ENCODE results near the gene HACD2. TPM values are rescaled to one million over a fixed set of nuclear protein-coding genes. Genes with fewer than 3 reads are reported as not detected.

The HACD2 gene
- total and polyA plus RNA-seq, 2 donors (not counting 3 experiments of a cell fraction or from before 2014, with no cell fraction given): 17.0 to 20.9 TPM

DNA sequence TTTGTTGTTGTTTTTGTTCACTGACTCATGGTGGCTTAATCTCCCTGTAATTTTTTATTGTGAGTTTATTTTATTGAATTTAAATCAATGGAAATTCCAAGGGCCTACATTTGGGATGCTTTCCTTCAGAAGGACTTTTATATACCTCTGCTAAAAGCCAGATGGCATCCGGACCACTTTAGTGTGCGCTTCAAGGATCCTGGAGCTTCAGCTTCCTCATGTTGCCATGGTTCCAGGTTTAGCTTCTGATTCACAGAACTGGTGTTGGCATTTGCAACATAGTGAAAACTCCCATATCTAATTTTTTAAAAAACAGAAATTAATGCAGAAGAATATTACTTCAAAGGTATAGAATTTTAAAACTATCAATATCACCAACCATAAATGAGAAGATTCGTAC, 8.5 kb upstream of the HACD2 start:
- intact Hi-C loops (cut with micrococcal nuclease) (no loop called here), dilution Hi-C loops (cut with MboI; ENCODE audit: extremely low pct_ligation_motif_present, low sequenced_read_pairs) (no loop called here)
- Histone ChIP-seq H3K27me3 (ENCODE audit: control insufficient read depth in 2 of 2, insufficient read depth in 2 of 2, low read length in 2 of 2) (no peaks in the 10 kb centered on the region), H3K79me2 (ENCODE audit: control insufficient read depth, insufficient read depth, low read length) (no peaks in the 10 kb centered on the region), H2AFZ (ENCODE audit: low read depth, low read length) (no peak overlapping the region), H3K4me3 (replicated peaks in 1 of 3; ENCODE audit: insufficient read depth in 1 of 3, low read depth in 1 of 3, low read length in 3 of 3) (no peak overlapping the region), H3K9me1 (replicated peaks; ENCODE audit: control insufficient read depth, extremely low read depth, insufficient read depth, low read length) (no peaks in the 10 kb centered on the region), H3K9me3 (replicated peaks; ENCODE audit: control insufficient read depth, insufficient read depth, low read length) (peaks cover 4% of the 10 kb centered on the region), H4K20me1 (replicated peaks; ENCODE audit: control insufficient read depth, extremely low read depth, insufficient read depth, low read length) (no peaks in the 10 kb centered on the region), H3K9ac (replicated peaks; ENCODE audit: extremely low read depth, insufficient read depth, low read length) (no peak overlapping the region), H3K36me3 (ENCODE audit: control insufficient read depth in 2 of 2, extremely low read depth in 1 of 2, insufficient read depth in 2 of 2, low read length in 2 of 2) (no peaks in the 10 kb centered on the region), H3K27ac (ENCODE audit: insufficient read depth, low read depth, low read length) (no peak overlapping the region), H3K4me2 (ENCODE audit: insufficient read depth, low read length) (no peak overlapping the region), H3K4me1 (ENCODE audit: control insufficient read depth, extremely low read depth, insufficient read depth, low read length) (peaks cover 16% of the 10 kb centered on the region)
- BruUV-seq (replicated peaks): no TSS peak
- POLR2A ChIA-PET: no interaction called here
- FAIRE-seq: no peak
- TF ChIP-seq EZH2 (IDR thresholded peaks at IDR 0.05; ENCODE audit: borderline replicate concordance, low read depth, low read length, severe bottlenecking): no peak
- no peak for TF ChIP-seq MYC (IDR thresholded peaks at IDR 0.05; ENCODE audit: low read depth, low read length)
- TF ChIP-seq JUN (IDR thresholded peaks at IDR 0.05; ENCODE audit: borderline replicate concordance, insufficient read depth, insufficient read length, low read depth): no peak
- no peak for TF ChIP-seq POLR2A (IDR thresholded peaks at IDR 0.05; ENCODE audit: low read depth, low read length)
- TF ChIP-seq GATA2 (IDR thresholded peaks at IDR 0.05; ENCODE audit: insufficient read depth, insufficient read length, low read depth, low read length): no peak
- TF ChIP-seq FOS (IDR thresholded peaks at IDR 0.05; ENCODE audit: borderline replicate concordance, insufficient read depth, low read length): no peak
- TF ChIP-seq, protein P1, sequence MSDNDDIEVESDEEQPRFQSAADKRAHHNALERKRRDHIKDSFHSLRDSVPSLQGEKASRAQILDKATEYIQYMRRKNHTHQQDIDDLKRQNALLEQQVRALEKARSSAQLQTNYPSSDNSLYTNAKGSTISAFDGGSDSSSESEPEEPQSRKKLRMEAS (IDR thresholded peaks at IDR 0.05; ENCODE audit: insufficient read depth, insufficient read length): no peak
- CTCF ChIA-PET: no interaction called here
- no peak for DNase-seq (ENCODE audit: low read depth, low spot score)

DNA sequence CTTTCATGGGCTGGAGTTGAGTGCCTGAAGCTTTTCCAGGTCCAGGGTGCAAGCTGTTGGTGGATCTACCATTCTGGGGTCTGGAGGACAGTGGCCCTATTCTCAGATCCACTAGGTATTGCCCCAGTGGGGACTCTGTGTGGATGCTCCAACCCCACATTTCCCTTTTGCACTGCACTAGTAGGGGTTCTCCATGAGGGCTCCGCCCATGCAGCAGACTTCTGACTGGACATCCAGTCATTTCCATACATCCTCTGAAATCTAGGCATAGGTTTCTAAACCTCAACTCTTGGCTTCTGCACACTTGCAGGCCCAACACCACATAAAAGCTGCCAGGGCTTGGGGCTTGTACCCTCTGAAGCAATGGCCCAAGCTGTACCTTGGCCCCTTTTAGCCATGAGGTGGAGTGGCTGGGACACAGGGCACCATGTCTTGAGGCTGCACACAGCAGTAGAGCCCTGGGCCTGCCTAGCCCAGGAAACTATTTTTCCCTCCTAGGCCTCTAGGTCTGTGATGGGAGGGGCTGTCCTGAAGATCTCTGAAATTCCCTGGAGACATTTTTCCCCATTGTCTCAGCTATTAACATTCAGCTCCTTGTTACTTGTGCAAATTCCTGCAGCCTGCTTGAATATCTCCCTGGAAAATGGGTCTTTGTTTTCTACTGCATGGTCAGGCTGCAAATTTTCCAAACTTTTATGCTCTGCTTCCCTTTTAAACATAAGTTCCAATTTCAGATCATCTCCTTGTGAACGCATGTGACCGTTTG, 6.0 kb upstream of the HACD2 start:
- ChIA-PET POLR2A (no interaction called here), CTCF (no interaction called here)
- Histone ChIP-seq H3K9me1 (replicated peaks; ENCODE audit: control insufficient read depth, extremely low read depth, insufficient read depth, low read length) (no peaks in the 10 kb centered on the region), H3K79me2 (ENCODE audit: control insufficient read depth, insufficient read depth, low read length) (peaks cover 6% of the 10 kb centered on the region), H3K27me3 (ENCODE audit: control insufficient read depth in 2 of 2, insufficient read depth in 2 of 2, low read length in 2 of 2) (no peaks in the 10 kb centered on the region), H3K4me2 (ENCODE audit: insufficient read depth, low read length) (no peak overlapping the region), H3K9me3 (replicated peaks; ENCODE audit: control insufficient read depth, insufficient read depth, low read length) (peaks cover 4% of the 10 kb centered on the region), H3K4me1 (ENCODE audit: control insufficient read depth, extremely low read depth, insufficient read depth, low read length) (peaks cover 20% of the 10 kb centered on the region), H3K9ac (replicated peaks; ENCODE audit: extremely low read depth, insufficient read depth, low read length) (no peak overlapping the region), H3K4me3 (replicated peaks in 1 of 3; ENCODE audit: insufficient read depth in 1 of 3, low read depth in 1 of 3, low read length in 3 of 3) (no peak overlapping the region), H2AFZ (ENCODE audit: low read depth, low read length) (no peak overlapping the region), H3K36me3 (ENCODE audit: control insufficient read depth in 2 of 2, extremely low read depth in 1 of 2, insufficient read depth in 2 of 2, low read length in 2 of 2) (no peaks in the 10 kb centered on the region), H3K27ac (ENCODE audit: insufficient read depth, low read depth, low read length) (no peak overlapping the region), H4K20me1 (replicated peaks; ENCODE audit: control insufficient read depth, extremely low read depth, insufficient read depth, low read length) (no peaks in the 10 kb centered on the region)
- intact Hi-C loops (cut with micrococcal nuclease): no loop called here
- no peak for DNase-seq (ENCODE audit: low read depth, low spot score)
- TF ChIP-seq, protein P1 (IDR thresholded peaks at IDR 0.05; ENCODE audit: insufficient read depth, insufficient read length): no peak
- TF ChIP-seq GATA2 (IDR thresholded peaks at IDR 0.05; ENCODE audit: insufficient read depth, insufficient read length, low read depth, low read length) (no peak), JUN (IDR thresholded peaks at IDR 0.05; ENCODE audit: borderline replicate concordance, insufficient read depth, insufficient read length, low read depth) (no peak)
- no peak for FAIRE-seq
- dilution Hi-C loops (cut with MboI; ENCODE audit: extremely low pct_ligation_motif_present, low sequenced_read_pairs): no loop called here
- BruUV-seq (replicated peaks): no TSS peak

All from endothelial cell of umbilical vein (primary cell).